Endometrial microvascular endothelial cells (primary cell): ENCODE measurements around the gene EFHD1. TPM values are rescaled to one million over a fixed set of nuclear protein-coding genes. Genes with fewer than 3 reads are reported as not detected.

Experiments used
- in situ Hi-C: cut with HindIII; loops from 2 replicates; pipeline ENCODE4 v1.10.0; 2017; ENCODE audit warnings: low sequenced_read_pairs, low pct_unique_long_range_greater_than_20kb; ENCODE audit errors: inconsistent ontology term
- total RNA-seq: library from RNA; depleted of rRNA; stranded (reverse); fragments of >200 nt; gene quantifications from one replicate; pipeline ENCODE4 v1.2.3, GENCODE V29; 2015; ENCODE audit errors: inconsistent ontology term

The EFHD1 gene
- total RNA-seq, 1 donor from 2014 or later = 0.19 TPM

- in situ Hi-C loops = no loop called here
Measured at GRCh38 chr2:232721261-232721660, 87.9 kb downstream of the EFHD1 start.

GRCh38 chr2:232721882-232722281 is 88.5 kb downstream of the EFHD1 start:
- in situ Hi-C loops = no loop called here

GRCh38 chr2:232723027-232723426 is 89.6 kb downstream of the EFHD1 start:
- in situ Hi-C loops = no loop called here

- in situ Hi-C loops = no loop called here
Measured at GRCh38 chr2:232728785-232729184, 95.4 kb downstream of the EFHD1 start.

GRCh38 chr2:232731470-232731869 is 98.1 kb downstream of the EFHD1 start:
- in situ Hi-C loops = no loop called here

Other genes with a start within 250 kb of the EFHD1 start
- gene ALPG, start 226.8 kb upstream of the EFHD1 start, total RNA-seq = not detected
- not detected for gene ALPI, start 177.5 kb upstream of the EFHD1 start, total RNA-seq
- not detected for gene ECEL1, start 145.8 kb upstream of the EFHD1 start, total RNA-seq
- not detected for gene PRSS56, start 113.2 kb upstream of the EFHD1 start, total RNA-seq
- gene CHRND, start 107.4 kb upstream of the EFHD1 start, total RNA-seq = not detected
- gene CHRNG, start 93.9 kb upstream of the EFHD1 start, total RNA-seq = not detected
- 1.7 TPM for gene TIGD1, start 83.0 kb upstream of the EFHD1 start, total RNA-seq
- 100 TPM for gene EIF4E2, start 82.9 kb upstream of the EFHD1 start, total RNA-seq
- gene GIGYF2, start 63.7 kb downstream of the EFHD1 start, total RNA-seq = 41.4 TPM
- gene KCNJ13, start 143.0 kb downstream of the EFHD1 start, total RNA-seq = not detected
- not detected for gene SNORC, start 236.7 kb downstream of the EFHD1 start, total RNA-seq